A549 treated with DMSO at 1 μM for 4 hours (cell line): ENCODE data around the gene SAP25. TPM values are rescaled to one million over a fixed set of nuclear protein-coding genes. Genes with fewer than 3 reads are reported as not detected.

ENCODE experiments used
- total RNA-seq: library from RNA; stranded (reverse); fragments of 200-300 nt; extraction: Qiagen RNA extraction; gene quantifications from 5 replicates; pipeline ENCODE4 v1.2.3, GENCODE V29; 2022; ENCODE audit warnings: low read depth

SAP25 gene
- 0.28 to 0.88 TPM (median 0.68 TPM) in 4 of 5 replicates, not detected in the other for total RNA-seq

DNA sequence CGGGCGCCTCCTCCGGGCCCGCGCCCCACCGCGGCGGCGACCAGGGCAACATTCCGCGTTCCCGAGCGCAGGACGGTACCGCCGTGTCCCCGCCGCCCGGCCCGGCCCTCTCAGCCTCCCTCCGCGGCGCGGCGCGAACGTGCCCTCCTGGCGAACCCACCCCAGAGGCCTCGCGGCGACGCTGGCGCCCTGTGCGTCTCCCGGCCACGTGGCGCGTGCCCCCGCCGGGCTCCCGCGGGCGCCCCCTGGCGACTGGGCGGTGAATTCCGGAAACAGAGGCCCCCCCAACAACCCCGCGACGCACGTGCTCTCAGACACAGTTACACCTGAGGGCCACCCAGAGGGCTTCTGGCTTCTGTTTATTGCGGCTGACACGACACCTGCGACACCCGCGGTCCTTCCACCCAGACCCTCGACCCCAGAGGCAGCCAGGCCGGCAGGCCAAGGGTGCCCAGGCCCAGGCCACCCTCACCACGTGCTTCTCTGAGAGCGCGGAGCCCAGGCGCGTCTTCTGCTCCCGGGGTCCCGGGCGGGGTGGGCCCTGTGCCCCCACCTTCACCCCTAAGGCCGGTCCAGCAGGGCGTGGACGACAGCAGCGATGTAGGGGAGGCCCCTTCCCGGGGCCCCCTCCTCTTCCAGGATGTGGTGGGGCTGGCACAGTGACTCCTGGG lies at the start of gene SAP25:
Gene SAP25, minus strand, starts transcription at position 210 of the 671 bp plus-strand sequence. Its CDS starts 158 bp downstream, at position 52.

DNA sequence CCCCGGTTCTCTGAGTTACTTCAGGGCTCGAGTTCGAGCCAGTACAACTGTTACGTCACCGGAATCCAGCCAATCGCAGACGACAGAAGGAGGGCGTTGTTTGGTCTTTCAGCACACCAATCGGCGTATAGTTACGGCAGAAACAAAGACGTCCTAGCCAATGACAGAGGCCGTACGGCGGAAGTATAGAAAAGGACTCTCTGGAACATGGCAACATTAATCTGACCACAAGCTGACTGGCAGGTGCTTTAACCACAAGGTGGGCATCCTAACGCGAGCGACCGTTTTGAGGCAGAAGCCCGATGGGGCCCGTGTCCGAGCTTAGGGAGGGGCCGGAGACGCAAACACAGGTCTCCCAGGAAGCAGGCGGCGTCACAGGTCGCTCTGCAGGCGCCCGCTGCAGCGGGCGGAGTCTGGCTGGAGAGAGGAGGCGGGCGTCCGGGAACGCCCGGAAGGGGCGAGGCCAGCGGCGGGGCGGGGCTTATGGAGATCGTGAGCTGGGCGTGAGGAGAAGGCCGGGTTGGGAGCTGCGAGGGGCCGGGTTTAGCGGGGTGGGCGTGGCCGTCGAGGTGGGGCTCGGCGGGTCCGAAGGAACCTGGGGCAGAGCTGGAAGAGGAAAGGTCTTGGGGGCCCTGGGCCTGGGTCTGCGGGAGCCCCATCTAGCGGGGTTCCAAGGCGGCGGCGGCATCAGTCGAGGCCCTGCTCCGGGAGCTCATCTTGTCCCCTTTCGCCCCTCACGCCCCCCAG lies 38.5 kb upstream of the SAP25 start, which contains the start of gene MOSPD3:
Gene MOSPD3, plus strand, starts transcription at position 558 of the 747 bp plus-strand sequence. CDS start 252 bp downstream, outside the sequence.

DNA sequence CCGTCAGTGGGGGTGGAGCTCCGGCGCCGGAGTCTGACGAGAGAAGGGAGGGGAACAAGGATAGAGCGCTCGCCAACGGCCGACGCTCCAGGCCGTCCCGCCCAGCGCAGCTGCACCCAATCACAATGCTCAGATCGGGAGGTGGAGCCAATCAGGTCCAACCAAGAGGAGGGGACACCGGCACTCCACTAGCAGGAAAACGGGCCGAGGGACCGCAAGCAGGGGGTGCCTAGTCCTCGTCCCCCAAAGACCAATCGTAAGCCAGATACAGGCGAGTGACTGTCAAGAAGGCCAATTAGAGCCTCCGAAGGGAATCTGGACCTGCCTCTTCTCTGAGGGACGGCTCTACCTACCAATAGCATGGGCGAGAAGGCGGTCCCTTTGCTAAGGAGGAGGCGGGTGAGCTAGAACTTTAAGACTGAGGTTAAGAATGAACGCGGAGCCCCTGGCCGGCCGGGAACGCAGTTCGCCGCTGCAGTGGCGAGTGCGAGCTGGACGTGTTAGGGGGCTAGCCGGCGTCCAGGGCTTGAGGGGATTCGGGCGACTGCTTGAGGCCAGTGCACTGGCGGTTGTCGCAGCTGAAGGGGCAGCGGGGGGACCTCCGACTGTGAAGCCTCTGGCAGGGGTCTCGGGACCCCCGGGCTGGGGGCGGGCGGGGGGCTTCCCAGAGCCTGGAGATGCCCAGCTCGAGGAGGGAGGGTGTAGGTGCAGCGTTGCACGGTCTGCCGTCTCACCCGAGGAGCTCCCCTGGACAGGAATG lies 12.7 kb upstream of the SAP25 start, which contains the start of gene FBXO24:
Gene FBXO24, plus strand, starts transcription at position 63 of the 760 bp plus-strand sequence. Its CDS starts 298 bp downstream, at position 361.

DNA sequence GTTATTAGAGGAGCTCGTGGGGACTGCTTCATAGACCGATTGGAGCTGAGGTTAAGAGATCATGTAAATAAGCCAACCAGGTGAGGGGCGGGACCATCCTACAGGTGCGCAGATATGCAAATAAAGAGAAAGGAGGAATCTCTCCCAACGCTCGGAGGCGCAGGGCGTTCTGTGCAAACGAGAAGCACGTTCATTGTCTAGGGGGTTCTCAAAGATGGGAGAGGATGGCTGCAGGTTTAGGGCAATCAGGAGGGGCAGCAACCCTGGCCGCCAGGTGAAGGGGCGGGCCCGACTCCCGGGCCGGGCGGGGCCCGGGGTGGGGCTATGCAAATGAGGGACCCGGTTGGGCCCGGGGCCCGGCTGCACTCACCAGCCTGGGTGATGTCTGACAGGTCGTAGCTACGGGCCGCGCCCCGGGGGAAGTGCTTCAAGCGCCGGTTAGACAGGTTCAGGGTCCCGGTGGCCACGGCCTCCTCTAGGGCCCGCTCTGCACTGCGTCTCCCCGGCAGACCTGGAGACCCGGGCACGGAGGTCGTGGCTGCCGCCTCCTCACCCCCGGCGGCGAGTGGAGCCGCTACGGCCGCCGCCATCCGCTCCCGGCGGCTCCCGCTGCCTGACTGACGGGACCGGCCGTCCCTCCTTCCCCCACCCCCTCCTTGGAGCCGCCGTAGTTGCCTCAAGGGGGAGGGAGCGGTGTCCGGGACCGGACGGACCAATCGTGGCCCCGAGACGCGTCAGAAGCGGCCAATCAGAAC lies 12.0 kb upstream of the SAP25 start, which contains the start of gene LRCH4:
Gene LRCH4, minus strand, starts transcription at position 619 of the 755 bp plus-strand sequence. Its CDS starts 29 bp downstream, at position 590.

DNA sequence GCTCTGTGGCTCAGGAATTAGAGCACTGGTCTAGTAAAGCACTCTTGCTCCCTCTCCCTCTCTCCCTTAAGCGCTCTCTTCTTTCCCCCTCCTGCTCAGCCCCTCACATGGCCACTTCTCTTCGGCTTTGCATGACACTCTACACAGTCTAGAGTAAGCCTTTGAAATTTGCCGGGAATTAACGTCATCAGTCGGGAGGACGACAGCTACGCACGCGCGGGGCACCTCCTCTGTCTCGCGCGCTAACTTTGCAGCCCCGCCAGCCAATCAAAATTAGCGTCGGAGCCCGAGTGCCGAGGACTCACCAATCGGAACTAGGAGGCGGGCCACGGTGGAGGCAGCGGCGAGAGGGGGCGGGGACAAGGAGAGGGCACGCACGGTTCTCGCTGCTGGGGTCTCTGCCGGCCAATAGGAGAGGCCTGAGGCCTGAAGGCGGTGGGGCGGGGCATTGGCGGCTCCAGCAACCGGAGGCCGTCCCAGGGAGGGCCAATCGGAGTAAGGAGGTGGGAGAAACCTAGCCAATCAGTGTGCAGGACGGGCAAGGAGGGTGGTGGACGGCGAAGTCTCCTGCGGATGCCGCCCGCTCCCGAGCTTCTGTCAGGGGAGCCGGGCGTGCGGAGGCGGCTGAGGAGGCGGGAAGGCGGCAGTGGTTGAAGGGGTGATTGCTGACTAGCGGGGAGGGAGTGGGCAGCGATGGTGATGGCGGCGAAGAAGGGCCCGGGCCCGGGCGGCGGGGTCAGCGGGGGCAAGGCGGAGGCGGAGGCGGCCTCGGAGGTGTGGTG lies 34.9 kb downstream of the SAP25 start, which contains the start of gene AGFG2:
Gene AGFG2, plus strand, starts transcription at position 550 of the 782 bp plus-strand sequence. Its CDS starts 144 bp downstream, at position 694.

Other genes with a start within 250 kb of the SAP25 start
- 20.2 to 38.1 TPM (median 31.9 TPM) in 5 replicates for gene PILRB, start 215.8 kb downstream of the SAP25 start, total RNA-seq
- gene PILRA, start 200.4 kb downstream of the SAP25 start, total RNA-seq = 3.4 to 5.8 TPM (median 5.2 TPM) in 5 replicates
- gene ZCWPW1, start 145.2 kb downstream of the SAP25 start, total RNA-seq = 1.2 to 1.8 TPM (median 1.5 TPM) in 5 replicates
- 39.3 to 50.6 TPM (median 43.3 TPM) in 5 replicates for gene MEPCE, start 144.1 kb downstream of the SAP25 start, total RNA-seq
- gene PPP1R35, start 137.4 kb downstream of the SAP25 start, total RNA-seq = 27.7 to 53.3 TPM (median 48.9 TPM) in 5 replicates
- gene SPACDR, start 109.6 kb downstream of the SAP25 start, total RNA-seq = 0.45 to 0.90 TPM (median 0.75 TPM) in 4 of 5 replicates, not detected in the other
- gene TSC22D4, start 94.7 kb downstream of the SAP25 start, total RNA-seq = 27.0 to 38.4 TPM (median 33.2 TPM) in 5 replicates
- 0.52 to 1.1 TPM (median 0.85 TPM) in 5 replicates for gene NYAP1, start 90.0 kb downstream of the SAP25 start, total RNA-seq
- gene AGFG2, start 34.7 kb downstream of the SAP25 start, total RNA-seq = 8.5 to 16.0 TPM (median 12.5 TPM) in 5 replicates
- gene LRCH4, start 12.2 kb upstream of the SAP25 start, total RNA-seq = 12.9 to 16.1 TPM (median 14.0 TPM) in 5 replicates
- gene FBXO24, start 12.4 kb upstream of the SAP25 start, total RNA-seq = 0.12 to 0.24 TPM (median 0.22 TPM) in 5 replicates
- gene PCOLCE, start 28.5 kb upstream of the SAP25 start, total RNA-seq = 4.9 to 11.2 TPM (median 8.6 TPM) in 5 replicates
- 17.2 to 20.3 TPM (median 18.1 TPM) in 5 replicates for gene MOSPD3, start 38.6 kb upstream of the SAP25 start, total RNA-seq
- 2.3 to 3.1 TPM (median 2.6 TPM) in 5 replicates for gene TFR2, start 67.7 kb upstream of the SAP25 start, total RNA-seq
- not detected in 5 replicates for gene ACTL6B, start 82.5 kb upstream of the SAP25 start, total RNA-seq
- gene GNB2, start 99.8 kb upstream of the SAP25 start, total RNA-seq = 196 to 273 TPM (median 234 TPM) in 5 replicates
- 15.2 to 24.0 TPM (median 19.9 TPM) in 5 replicates for gene GIGYF1, start 120.3 kb upstream of the SAP25 start, total RNA-seq
- gene POP7, start 132.2 kb upstream of the SAP25 start, total RNA-seq = 73.4 to 102 TPM (median 92.0 TPM) in 5 replicates
- gene EPO, start 146.6 kb upstream of the SAP25 start, total RNA-seq = 0.07 to 0.09 TPM in 2 of 5 replicates, not detected in the others
- not detected in 5 replicates for gene ZAN, start 159.7 kb upstream of the SAP25 start, total RNA-seq